B cell (primary cell): ENCODE data around the gene BANF2. TPM values are rescaled to one million over a fixed set of nuclear protein-coding genes. Genes with fewer than 3 reads are reported as not detected.

ENCODE experiments used
- ATAC-seq: fragments of 200-7000 bp; cut with Tn5 transposase; one replicate; pipeline ENCODE4 v1.10.0; 2021; ENCODE audit warnings: low read depth, mild to moderate bottlenecking, moderate number of reproducible peaks, moderate library complexity
- CTCF ChIA-PET: fragments of 350-600 bp; sonication (Branson Sonifier 250); formaldehyde crosslinking; loops from one replicate; lab custom pipeline; 2021; ENCODE audit warnings: antibody characterized with exemption, inconsistent platforms; lab: Charles Lee
- POLR2A ChIA-PET: fragments of 350-600 bp; sonication (Branson Sonifier 250); formaldehyde crosslinking; loops from one replicate; lab custom pipeline; 2021; ENCODE audit warnings: antibody characterized with exemption; lab: Charles Lee
- DNase-seq: peaks from one replicate; pipeline ENCODE4 v3.0.0; 2013
- H2AFZ ChIP-seq: 2 replicates; pipeline ENCODE4 v1.6.1; 2012; ENCODE audit warnings: mild to moderate bottlenecking, low read depth, low read length; ENCODE audit not compliant: insufficient read depth, poor library complexity, severe bottlenecking
- H3K27ac ChIP-seq, 2 donors: 1 replicate in 1 of 2; 2 replicates in 1 of 2; pipeline ENCODE4 v1.5.1; 2012 to 2013; ENCODE audit warnings: low read length in 2 of 2, mild to moderate bottlenecking in 2 of 2, moderate library complexity in 1 of 2
- H3K27me3 ChIP-seq, 4 experiments: fragments of 200-600 bp in 1 of 4; sonication (generic) in 1 of 4; replicated peaks in 1 of 4; 1 replicate in 2 of 4; 2 replicates in 2 of 4; pipeline versions ENCODE4 v1.6.1 to v1.7.0; 2013 to 2016; ENCODE audit warnings: low read length in 3 of 4, mild to moderate bottlenecking in 2 of 4, mixed read lengths in 1 of 4, moderate library complexity in 1 of 4; ENCODE audit not compliant: insufficient read depth in 4 of 4, control insufficient read depth in 3 of 4; ENCODE audit errors: control extremely low read depth in 1 of 4
- H3K36me3 ChIP-seq, 2 experiments: replicated peaks in 1 of 2; 1 replicate in 1 of 2; 2 replicates in 1 of 2; pipeline versions ENCODE4 v1.6.1 to v1.7.1; 2013; ENCODE audit warnings: low read length in 1 of 2; ENCODE audit not compliant: insufficient read depth in 2 of 2, control insufficient read depth in 1 of 2; ENCODE audit errors: control extremely low read depth in 1 of 2, extremely low read depth in 1 of 2
- H3K4me1 ChIP-seq, 2 donors: fragments of 200-600 bp in 1 of 2; sonication (generic) in 1 of 2; 1 replicate in 1 of 2; 2 replicates in 1 of 2; pipeline versions ENCODE4 v1.5.1 to v1.6.1; 2013 to 2017; ENCODE audit warnings: low read length in 2 of 2; ENCODE audit not compliant: control insufficient read depth in 2 of 2, insufficient read depth in 2 of 2
- H3K4me2 ChIP-seq: replicated peaks from 2 replicates; pipeline ENCODE3; 2012; ENCODE audit warnings: mild to moderate bottlenecking, low read depth, low read length; ENCODE audit not compliant: poor library complexity, severe bottlenecking
- H3K4me3 ChIP-seq, 5 experiments: fragments of 200-600 bp in 1 of 5; sonication (generic) in 1 of 5; 1 replicate in 3 of 5; 2 replicates in 2 of 5; pipeline versions ENCODE4 v1.5.1 to v1.7.0; 2011 to 2016; ENCODE audit warnings: low read length in 4 of 5, mild to moderate bottlenecking in 4 of 5, low read depth in 2 of 5, control low read depth in 1 of 5, moderate library complexity in 1 of 5; ENCODE audit not compliant: insufficient read depth in 1 of 5; ENCODE audit errors: control extremely low read depth in 1 of 5, extremely low read depth in 1 of 5
- H3K79me2 ChIP-seq: fragments of 200-600 bp; sonication (generic); one replicate; pipeline ENCODE4 v1.6.0; 2016; ENCODE audit warnings: low read length; ENCODE audit not compliant: control insufficient read depth, insufficient read depth
- H3K9ac ChIP-seq: fragments of 200-600 bp; sonication (generic); 2 replicates; pipeline ENCODE4 v1.6.1; 2017; ENCODE audit warnings: mild to moderate bottlenecking, low read length, moderate library complexity
- H3K9me3 ChIP-seq, 3 donors: one replicate each; pipeline versions ENCODE4 v1.6.1 to v1.7.1; 2013; ENCODE audit warnings: low read length in 2 of 3; ENCODE audit not compliant: control insufficient read depth in 2 of 3, insufficient read depth in 1 of 3; ENCODE audit errors: control extremely low read depth in 1 of 3
- H4K20me1 ChIP-seq: 2 replicates; pipeline ENCODE4 v1.6.0; 2012; ENCODE audit warnings: mild to moderate bottlenecking, low read length; ENCODE audit not compliant: insufficient read depth, control insufficient read depth, poor library complexity, severe bottlenecking
- H3K27ac Mint-ChIP-seq: one replicate; pipeline ENCODE4 v1.8.0; 2021; ENCODE audit warnings: mixed read lengths
- H3K27me3 Mint-ChIP-seq: one replicate; pipeline ENCODE4 v1.8.0; 2021; ENCODE audit warnings: mixed read lengths
- H3K4me1 Mint-ChIP-seq: one replicate; pipeline ENCODE4 v1.8.0; 2021; ENCODE audit warnings: mixed read lengths
- H3K4me3 Mint-ChIP-seq: one replicate; pipeline ENCODE4 v1.8.0; 2021; ENCODE audit warnings: mixed read lengths
- H3K9me3 Mint-ChIP-seq: one replicate; pipeline ENCODE4 v1.8.0; 2022; ENCODE audit warnings: mixed read lengths; ENCODE audit not compliant: insufficient read depth
- CTCF ChIP-seq: fragments of 200-600 bp; IDR thresholded peaks from one replicate; pipeline ENCODE4 v1.8.0; 2022; ENCODE audit warnings: antibody characterized with exemption, mild to moderate bottlenecking
- EZH2 ChIP-seq: IDR thresholded peaks from 2 replicates; pipeline ENCODE4 v1.6.1; 2012; ENCODE audit warnings: borderline replicate concordance, low read depth, mild to moderate bottlenecking, moderate library complexity, low read length; ENCODE audit not compliant: insufficient read depth, poor library complexity, severe bottlenecking
- WGBS: methylation state at CpG from one replicate; pipeline ENCODE4 v1.1.5; 2013; ENCODE audit warnings: missing lambda C conversion rate; ENCODE audit not compliant: insufficient coverage; 5-methylcytosine and 5-hydroxymethylcytosine counted together
- intact Hi-C: fragments of 100-400 bp; cut with micrococcal nuclease; formaldehyde crosslinking; loops from one replicate; pipeline ENCODE4 v1.10.0; 2022
- polyA plus RNA-seq: library from polyadenylated mRNA; depleted of rRNA; stranded (reverse); fragments of >200 nt; gene quantifications from 2 replicates; pipeline ENCODE4 v1.2.3, GENCODE V29; 2012
- total RNA-seq, 2 donors: library from RNA; stranded (reverse); fragments of 120-200 nt in 1 of 2; gene quantifications; 1 replicate in 1 of 2; 2 replicates in 1 of 2; pipeline versions ENCODE4 v1.2.3 to v1.2.4, GENCODE V29; 2013 to 2022

BANF2 gene
- total and polyA plus RNA-seq, 2 donors (not counting 1 experiment from before 2014, with no cell fraction given) = not detected

DNA sequence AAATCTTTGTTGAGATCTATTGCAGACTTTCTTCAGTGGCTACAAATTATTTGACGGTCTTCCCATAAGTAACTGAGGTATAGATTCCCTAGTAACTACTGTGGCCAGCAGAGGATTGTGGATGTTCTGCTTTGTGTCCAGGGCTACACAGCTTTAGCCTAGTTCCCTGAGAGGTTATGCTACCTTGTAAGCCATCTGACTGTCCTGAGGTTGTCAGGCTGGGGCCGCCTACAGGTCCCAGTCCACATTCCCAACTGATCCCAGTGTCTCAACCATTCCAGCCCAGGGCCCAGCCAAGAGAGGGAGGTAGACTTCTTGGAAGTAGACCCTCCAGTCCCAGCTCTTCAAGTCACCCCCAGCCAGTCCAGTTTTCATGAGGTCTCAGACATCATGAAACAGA is 57.7 kb downstream of the BANF2 start:
- H3K4me1 ChIP-seq = no peaks in the 10 kb centered on the region
- H3K79me2 ChIP-seq = no peaks in the 10 kb centered on the region
- 100% methylated on average over 1 of the region's 2 CpGs for WGBS
- H2AFZ ChIP-seq = no peak overlapping the region
- TF ChIP-seq EZH2 (no peak), CTCF (no peak)
- CTCF ChIA-PET = no interaction called here
- H3K9me3 ChIP-seq = peaks cover 0 to 17% (median 14%) of the 10 kb centered on the region in 3 donors
- DNase-seq = no peak
- H3K4me2 ChIP-seq = no peak overlapping the region
- H3K27ac Mint-ChIP-seq = no peak overlapping the region
- no peaks in the 10 kb centered on the region for H4K20me1 ChIP-seq
- H3K36me3 ChIP-seq = no peaks in the 10 kb centered on the region
- intact Hi-C loops = no loop called here
- H3K27me3 ChIP-seq = peaks cover 0 to 5% (median 0%) of the 10 kb centered on the region in 4 experiments
- POLR2A ChIA-PET = no interaction called here
- H3K27ac ChIP-seq = no peak overlapping the region
- peaks cover 30% of the 10 kb centered on the region for H3K27me3 Mint-ChIP-seq
- H3K4me3 ChIP-seq = no peak overlapping the region
- H3K4me3 Mint-ChIP-seq = no peak overlapping the region
- no peaks in the 10 kb centered on the region for H3K4me1 Mint-ChIP-seq
- no peak for ATAC-seq
- peaks cover 5% of the 10 kb centered on the region for H3K9me3 Mint-ChIP-seq
- H3K9ac ChIP-seq = no peak overlapping the region

DNA sequence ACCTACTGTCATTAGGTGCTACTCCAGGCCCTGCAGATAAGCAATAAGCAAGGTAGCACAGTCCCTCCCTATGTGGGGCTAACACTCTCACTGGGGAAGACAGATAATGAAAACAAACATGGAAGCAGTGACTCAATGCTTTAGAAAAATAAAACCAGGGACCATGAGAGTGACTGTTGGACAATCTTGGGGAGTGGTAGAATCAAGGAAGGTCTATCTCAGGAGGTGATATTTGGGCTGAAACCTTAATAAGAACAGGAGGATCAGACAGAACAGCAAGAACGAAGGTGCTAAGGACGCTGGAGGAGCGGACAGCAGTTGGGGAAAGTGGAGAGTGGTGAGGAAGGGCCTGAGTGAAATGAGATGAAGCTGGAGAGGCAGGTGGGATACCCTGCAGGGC is 58.2 kb downstream of the BANF2 start:
- peaks cover 30% of the 10 kb centered on the region for H3K27me3 Mint-ChIP-seq
- POLR2A ChIA-PET = no interaction called here
- no peak overlapping the region for H3K4me3 Mint-ChIP-seq
- H3K79me2 ChIP-seq = no peaks in the 10 kb centered on the region
- ATAC-seq (no peak), DNase-seq (no peak)
- H3K9me3 Mint-ChIP-seq = peaks cover 5% of the 10 kb centered on the region
- H3K4me2 ChIP-seq = no peak overlapping the region
- no peak overlapping the region for H3K27ac ChIP-seq
- H3K9ac ChIP-seq = no peak overlapping the region
- H3K4me1 ChIP-seq = no peaks in the 10 kb centered on the region
- TF ChIP-seq EZH2 = no peak
- TF ChIP-seq CTCF = no peak
- intact Hi-C loops = no loop called here
- H3K4me1 Mint-ChIP-seq = no peaks in the 10 kb centered on the region
- H2AFZ ChIP-seq = no peak overlapping the region
- no peaks in the 10 kb centered on the region for H3K36me3 ChIP-seq
- 100% methylated on average over 3 of the region's 3 CpGs for WGBS
- no peaks in the 10 kb centered on the region for H4K20me1 ChIP-seq
- H3K27ac Mint-ChIP-seq = no peak overlapping the region
- CTCF ChIA-PET = no interaction called here
- H3K27me3 ChIP-seq = peaks cover 0 to 5% (median 0%) of the 10 kb centered on the region in 4 experiments
- no peak overlapping the region for H3K4me3 ChIP-seq
- peaks cover 0 to 17% (median 14%) of the 10 kb centered on the region in 3 donors for H3K9me3 ChIP-seq
